Subcutaneous abdominal adipose tissue (tissue), 5 donors: Measurements from ENCODE around the gene CIDEA.
"Not testable (repeated sequence)": the region's sequence is repeated elsewhere in the genome, so short reads cannot be mapped to it uniquely, and the experiment has no call there.

ENCODE experiments used
- H3K27ac ChIP-seq: one replicate; pipeline ENCODE4 v1.7.0; 2013; ENCODE audit warnings: low read depth, mild to moderate bottlenecking, inconsistent platforms, low read length, moderate library complexity
- H3K27me3 ChIP-seq, 5 donors: one replicate each; pipeline ENCODE4 v1.7.0; 2013; ENCODE audit warnings: low read length in 5 of 5, inconsistent platforms in 1 of 5; ENCODE audit not compliant: control insufficient read depth in 5 of 5, insufficient read depth in 4 of 5
- H3K36me3 ChIP-seq, 5 donors: one replicate each; pipeline ENCODE4 v1.7.0; 2013; ENCODE audit warnings: low read length in 5 of 5; ENCODE audit not compliant: control insufficient read depth in 5 of 5, insufficient read depth in 5 of 5
- H3K4me1 ChIP-seq, 5 donors: one replicate each; pipeline ENCODE4 v1.7.0; 2013; ENCODE audit warnings: low read length in 5 of 5, mild to moderate bottlenecking in 3 of 5, moderate library complexity in 1 of 5; ENCODE audit not compliant: control insufficient read depth in 5 of 5, insufficient read depth in 5 of 5
- H3K4me3 ChIP-seq, 5 donors: one replicate each; pipeline ENCODE4 v1.7.0; 2013; ENCODE audit warnings: low read length in 5 of 5, low read depth in 1 of 5
- H3K9ac ChIP-seq, 5 donors: one replicate each; pipeline ENCODE4 v1.7.0; 2013; ENCODE audit warnings: low read length in 5 of 5, mild to moderate bottlenecking in 4 of 5, moderate library complexity in 3 of 5
- H3K9me3 ChIP-seq, 5 donors: one replicate each; pipeline ENCODE4 v1.7.0; 2013; ENCODE audit warnings: low read length in 5 of 5; ENCODE audit not compliant: control insufficient read depth in 5 of 5
- donor health status: healthy.
- donor health status: healthy.
- donor health status: healthy.
- donor health status: healthy.
- donor health status: healthy.

CIDEA gene

GRCh38 chr18:12238826-12239225 lies 15.3 kb upstream of the CIDEA start:
- H3K36me3 ChIP-seq: no peaks in the 10 kb centered on the region
- H3K4me3 ChIP-seq: no peak overlapping the region
- H3K9me3 ChIP-seq: no peaks in the 10 kb centered on the region
- H3K27ac ChIP-seq: no peak overlapping the region
- no peaks in the 10 kb centered on the region for H3K27me3 ChIP-seq
- H3K9ac ChIP-seq: no peak overlapping the region
- peaks cover 0 to 9% (median 9%) of the 10 kb centered on the region in 5 donors for H3K4me1 ChIP-seq

- no peak overlapping the region for H3K4me3 ChIP-seq
Measured at GRCh38 chr18:12239431-12239830, 14.7 kb upstream of the CIDEA start.

GRCh38 chr18:12242658-12243260 lies 11.4 kb upstream of the CIDEA start:
- peaks cover 0 to 2% (median 0%) of the 10 kb centered on the region in 5 donors for H3K27me3 ChIP-seq
- peaks cover 0 to 12% (median 10%) of the 10 kb centered on the region in 5 donors for H3K4me1 ChIP-seq
- H3K27ac ChIP-seq: no peak overlapping the region
- no peaks in the 10 kb centered on the region for H3K9me3 ChIP-seq
- no peak overlapping the region for H3K4me3 ChIP-seq
- H3K36me3 ChIP-seq: no peaks in the 10 kb centered on the region
- H3K9ac ChIP-seq: no peak overlapping the region

More at GRCh38 chr18:12239431-12239830, 14.7 kb upstream of the CIDEA start:
- Histone ChIP-seq H3K4me1 (peaks cover 0 to 9% (median 9%) of the 10 kb centered on the region in 5 donors), H3K27ac (no peak overlapping the region), H3K9me3 (no peaks in the 10 kb centered on the region), H3K27me3 (no peaks in the 10 kb centered on the region), H3K36me3 (no peaks in the 10 kb centered on the region), H3K9ac (no peak overlapping the region)

- H3K27me3 ChIP-seq, H3K4me3 ChIP-seq, H3K27ac ChIP-seq, H3K9ac ChIP-seq, H3K36me3 ChIP-seq, H3K9me3 ChIP-seq: not testable (repeated sequence)
- H3K4me1 ChIP-seq: peaks cover 0 to 17% (median 15%) of the 10 kb centered on the region in 5 donors
Measured at GRCh38 chr18:12243272-12243671, 10.9 kb upstream of the CIDEA start.

GRCh38 chr18:12245793-12246135 lies 8.4 kb upstream of the CIDEA start:
- H3K27me3 ChIP-seq: peaks cover 0 to 2% (median 0%) of the 10 kb centered on the region in 5 donors
- H3K36me3 ChIP-seq: no peaks in the 10 kb centered on the region
- no peak overlapping the region for H3K27ac ChIP-seq
- no peak overlapping the region for H3K9ac ChIP-seq
- H3K9me3 ChIP-seq: no peaks in the 10 kb centered on the region
- H3K4me3 ChIP-seq: no peak overlapping the region
- peaks cover 1 to 29% (median 17%) of the 10 kb centered on the region in 5 donors for H3K4me1 ChIP-seq

- Histone ChIP-seq H3K27me3 (peaks cover 0 to 4% (median 0%) of the 10 kb centered on the region in 5 donors), H3K9me3 (no peaks in the 10 kb centered on the region), H3K4me3 (no peak overlapping the region)
Measured at GRCh38 chr18:12246849-12247808, 7.0 kb upstream of the CIDEA start.

GRCh38 chr18:12247946-12248345 lies 6.2 kb upstream of the CIDEA start:
- no peaks in the 10 kb centered on the region for H3K9me3 ChIP-seq
- no peak overlapping the region for H3K9ac ChIP-seq
- H3K4me3 ChIP-seq: no peak overlapping the region
- H3K4me1 ChIP-seq: peaks cover 1 to 40% (median 20%) of the 10 kb centered on the region in 5 donors
- peak overlapping the region; percentile 63 for H3K27ac ChIP-seq
- H3K27me3 ChIP-seq: peaks cover 0 to 4% (median 2%) of the 10 kb centered on the region in 5 donors
- no peaks in the 10 kb centered on the region for H3K36me3 ChIP-seq

More at GRCh38 chr18:12246849-12247808, 7.0 kb upstream of the CIDEA start:
- Histone ChIP-seq H3K9ac (no peak overlapping the region), H3K27ac (peak overlapping the region; percentile 42), H3K36me3 (no peaks in the 10 kb centered on the region), H3K4me1 (peaks cover 1 to 35% (median 17%) of the 10 kb centered on the region in 5 donors)

- Histone ChIP-seq H3K27me3 (peaks cover 0 to 14% (median 9%) of the 10 kb centered on the region in 5 donors), H3K9ac (no peak overlapping the region), H3K4me1 (peaks cover 3 to 52% (median 32%) of the 10 kb centered on the region in 5 donors), H3K4me3 (no peak overlapping the region), H3K27ac (peak overlapping the region; percentile 24), H3K9me3 (no peaks in the 10 kb centered on the region), H3K36me3 (no peaks in the 10 kb centered on the region)
Measured at GRCh38 chr18:12248926-12249720, 5.0 kb upstream of the CIDEA start.

- Histone ChIP-seq H3K4me3 (no peak overlapping the region), H3K27ac (peak overlapping the region; percentile 81), H3K27me3 (peaks cover 0 to 23% (median 13%) of the 10 kb centered on the region in 5 donors), H3K36me3 (no peaks in the 10 kb centered on the region), H3K9me3 (no peaks in the 10 kb centered on the region), H3K4me1 (peaks cover 3 to 72% (median 52%) of the 10 kb centered on the region in 5 donors), H3K9ac (no peak overlapping the region)
Measured at GRCh38 chr18:12251311-12251710, 2.9 kb upstream of the CIDEA start.
